Pancreas (tissue), 10 donors: ENCODE data around the gene LETM1. TPM values are rescaled to one million over a fixed set of nuclear protein-coding genes. Genes with fewer than 3 reads are reported as not detected.

Experiments used
- ATAC-seq, 4 donors: fragments of 200-7000 bp; cut with Tn5 transposase; one replicate each; pipeline versions ENCODE4 v1.8.0 to v1.9.1; 2020; ENCODE audit warnings: mild to moderate bottlenecking in 4 of 4, moderate library complexity in 4 of 4
- DNase-seq, 6 donors: peaks; one replicate each; pipeline ENCODE4 v3.0.0-alpha.2; 2020
- FAIRE-seq: peaks from 2 replicates; lab custom pipeline; 2012; peaks lifted over from hg19 to GRCh38; lab: Jason Lieb, UNC
- H3K27ac ChIP-seq, 4 donors: fragments of 200-600 bp; sonication (generic); 1 replicate in 3 of 4; 2 replicates in 1 of 4; pipeline versions ENCODE4 v1.5.0 to v1.8.0; 2020
- H3K27me3 ChIP-seq, 4 donors: fragments of 200-600 bp; one replicate each; pipeline ENCODE4 v1.8.0; 2021
- H3K36me3 ChIP-seq, 3 donors: fragments of 200-600 bp; sonication (generic) in 1 of 3; one replicate each; pipeline versions ENCODE4 v1.5.0 to v1.8.0; 2020 to 2021
- H3K4me1 ChIP-seq, 3 donors: fragments of 200-600 bp; one replicate each; pipeline ENCODE4 v1.8.0; 2021
- H3K4me3 ChIP-seq, 4 donors: fragments of 200-600 bp; sonication (generic) in 2 of 4; one replicate each; pipeline versions ENCODE4 v1.5.0 to v1.8.0; 2020 to 2021
- H3K9me3 ChIP-seq, 4 donors: fragments of 200-600 bp; one replicate each; pipeline ENCODE4 v1.8.0; 2021
- WGBS, 2 donors: extraction: QIAGEN DNeasy Blood & Tissue Kit; methylation state at CpG; one replicate each; pipeline ENCODE4 v1.1.7; 2013; 5-methylcytosine and 5-hydroxymethylcytosine counted together
- intact Hi-C, 3 donors: fragments of 100-400 bp; cut with DNase I; formaldehyde crosslinking; loops; one replicate each; pipeline versions ENCODE4 v1.11.1 to v1.14.2; 2022
- polyA plus RNA-seq, 2 donors: library from polyadenylated mRNA; stranded (reverse); fragments of 200-250 nt; gene quantifications; one replicate each; pipeline ENCODE4 v1.2.3, GENCODE V29; 2013
- total RNA-seq, 6 donors: library from RNA; stranded (reverse); fragmentation: NEBNext Ultra II Directional in 4 of 6; extraction: Animal tissue kit (Norgen Biotek cat#: 25700) in 4 of 6; gene quantifications; one replicate each; pipeline versions ENCODE4 v1.2.1 to v1.2.4, GENCODE V29; 2021 to 2023
- TF ChIP-seq, protein P1 (sequence below), 4 donors: fragments of 200-600 bp; sonication (generic) in 3 of 4; IDR thresholded peaks; one replicate each; pipeline versions ENCODE4 v1.5.0 to v1.8.0; 2021; ENCODE audit warnings: antibody characterized with exemption in 4 of 4
- donor health status: healthy with polysubstance abuse.
- donor health status: DM: no; HTN: no; CAD: no; lungs with moderate emphysema.
- donor health status: DM: no; HTN: no; CAD: no.
- donor health status: control.
- donor health status: control.
- donor health status: Bipolar disorder and iron deficiency.
- donor health status: DM: yes; HTN: yes; CAD: no.
- donor health status: DM: no; HTN: no; CAD: no.
- donor health status: DM: no; HTN: no; CAD: no.
- donor health status: DM: yes; HTN: yes; CAD: no.

The LETM1 gene
- total and polyA plus RNA-seq, 8 donors: 13.0 to 28.0 (median 19.3) TPM

DNA sequence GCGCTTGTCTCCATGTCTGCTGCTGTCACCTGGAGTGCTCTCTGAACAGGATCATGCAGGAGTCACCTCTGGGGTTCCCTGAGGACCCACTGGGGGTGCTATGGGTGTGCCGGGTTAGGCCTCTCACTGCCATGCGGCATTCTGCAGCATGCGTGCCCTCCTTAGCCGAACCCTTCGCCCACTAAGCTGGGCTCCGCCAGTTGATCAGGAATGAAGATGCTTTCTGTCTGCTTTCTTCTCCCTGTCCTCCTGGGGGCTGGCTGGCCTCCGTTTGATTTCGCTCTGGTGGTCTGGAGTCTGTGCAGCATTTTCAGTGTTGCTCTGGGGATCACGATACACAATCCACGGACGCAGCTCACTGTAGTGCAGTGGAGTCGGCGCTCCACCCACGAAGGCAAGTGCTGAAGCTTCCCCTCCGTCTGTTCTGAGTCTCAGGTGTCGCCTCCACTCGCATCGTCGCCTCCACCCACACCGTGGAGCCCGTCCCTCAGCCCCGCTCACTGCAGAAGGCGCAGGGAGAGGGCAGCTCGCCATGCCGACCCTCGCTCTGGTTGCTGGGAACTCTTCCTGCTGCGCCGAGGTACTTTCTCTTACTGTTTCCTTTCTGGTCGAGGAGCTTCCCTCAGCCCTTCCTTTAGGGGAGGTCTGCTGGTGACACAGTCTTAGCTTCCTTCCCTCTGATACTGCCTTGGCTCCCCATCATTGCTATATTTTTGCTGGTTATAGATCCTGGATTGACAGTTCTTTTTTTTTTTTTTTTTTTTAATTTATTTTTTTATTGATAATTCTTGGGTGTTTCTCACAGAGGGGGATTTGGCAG, 29.2 kb downstream of the LETM1 start:
- H3K4me3 ChIP-seq: no peak overlapping the region
- TF ChIP-seq, protein P1, sequence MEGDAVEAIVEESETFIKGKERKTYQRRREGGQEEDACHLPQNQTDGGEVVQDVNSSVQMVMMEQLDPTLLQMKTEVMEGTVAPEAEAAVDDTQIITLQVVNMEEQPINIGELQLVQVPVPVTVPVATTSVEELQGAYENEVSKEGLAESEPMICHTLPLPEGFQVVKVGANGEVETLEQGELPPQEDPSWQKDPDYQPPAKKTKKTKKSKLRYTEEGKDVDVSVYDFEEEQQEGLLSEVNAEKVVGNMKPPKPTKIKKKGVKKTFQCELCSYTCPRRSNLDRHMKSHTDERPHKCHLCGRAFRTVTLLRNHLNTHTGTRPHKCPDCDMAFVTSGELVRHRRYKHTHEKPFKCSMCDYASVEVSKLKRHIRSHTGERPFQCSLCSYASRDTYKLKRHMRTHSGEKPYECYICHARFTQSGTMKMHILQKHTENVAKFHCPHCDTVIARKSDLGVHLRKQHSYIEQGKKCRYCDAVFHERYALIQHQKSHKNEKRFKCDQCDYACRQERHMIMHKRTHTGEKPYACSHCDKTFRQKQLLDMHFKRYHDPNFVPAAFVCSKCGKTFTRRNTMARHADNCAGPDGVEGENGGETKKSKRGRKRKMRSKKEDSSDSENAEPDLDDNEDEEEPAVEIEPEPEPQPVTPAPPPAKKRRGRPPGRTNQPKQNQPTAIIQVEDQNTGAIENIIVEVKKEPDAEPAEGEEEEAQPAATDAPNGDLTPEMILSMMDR (IDR thresholded peaks at IDR 0.05): no peak
- peaks cover 0 to 38% (median 8%) of the 10 kb centered on the region in 3 donors for H3K36me3 ChIP-seq
- no peak for DNase-seq
- no peak for ATAC-seq
- H3K27me3 ChIP-seq: no peaks in the 10 kb centered on the region
- H3K4me1 ChIP-seq: no peaks in the 10 kb centered on the region
- H3K9me3 ChIP-seq: no peaks in the 10 kb centered on the region
- intact Hi-C loops: no loop called here
- no peak for FAIRE-seq
- no peak overlapping the region for H3K27ac ChIP-seq
- WGBS, 2 donors: 91 to 95% methylated on average over 30 of the region's 30 CpGs

DNA sequence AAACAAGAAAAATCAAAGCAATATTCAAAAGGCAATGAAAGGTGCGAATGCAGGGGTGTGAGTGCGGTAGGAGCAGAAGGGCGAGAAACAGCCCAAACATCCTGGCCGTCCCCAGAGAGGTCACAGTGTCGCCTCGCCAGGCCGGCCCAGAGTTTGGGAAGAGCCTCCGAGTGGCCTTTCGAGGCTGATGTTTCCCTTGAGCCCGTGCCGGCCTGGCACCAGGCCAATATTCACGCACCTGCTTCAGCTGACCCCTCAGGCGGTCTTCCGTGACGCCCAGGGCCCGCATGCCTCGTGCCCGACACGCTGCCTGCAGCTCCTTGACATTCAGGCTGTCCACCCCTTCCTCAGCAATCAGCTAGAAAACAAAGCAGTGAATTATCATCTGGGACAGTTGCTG, 30.6 kb downstream of the LETM1 start:
- no peaks in the 10 kb centered on the region for H3K4me1 ChIP-seq
- no peaks in the 10 kb centered on the region for H3K9me3 ChIP-seq
- no peaks in the 10 kb centered on the region for H3K27me3 ChIP-seq
- WGBS, 2 donors: 86 to 89% methylated on average over 18 to 19 of the region's 19 CpGs
- no peak overlapping the region for H3K4me3 ChIP-seq
- no peak for ATAC-seq
- H3K36me3 ChIP-seq: peaks cover 0 to 26% (median 8%) of the 10 kb centered on the region in 3 donors
- no peak for FAIRE-seq
- TF ChIP-seq, protein P1 (IDR thresholded peaks at IDR 0.05): no peak
- DNase-seq: no peak
- intact Hi-C loops: no loop called here
- no peak overlapping the region for H3K27ac ChIP-seq

DNA sequence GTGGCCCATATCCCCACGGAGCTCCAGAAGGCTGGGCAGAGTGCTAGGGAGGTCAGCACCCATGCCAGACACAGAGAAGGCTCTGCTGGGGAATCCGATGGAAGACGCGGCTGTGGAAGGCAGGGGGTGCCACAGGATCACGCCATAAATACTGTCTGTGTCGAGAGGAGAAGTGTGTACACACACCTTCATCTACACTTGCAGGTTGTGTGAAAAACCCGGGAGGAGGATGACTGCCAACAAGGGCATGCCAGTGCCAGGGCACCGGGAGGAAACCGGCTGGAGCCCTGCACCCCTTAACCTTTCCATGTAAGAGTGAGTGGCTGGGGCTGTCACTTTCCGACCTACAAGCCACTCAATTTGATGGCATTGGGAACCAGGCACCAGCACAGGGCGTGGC, 31.2 kb downstream of the LETM1 start:
- H3K36me3 ChIP-seq: peaks cover 0 to 26% (median 8%) of the 10 kb centered on the region in 3 donors
- ATAC-seq (no peak), FAIRE-seq (no peak), DNase-seq (no peak)
- H3K27me3 ChIP-seq: no peaks in the 10 kb centered on the region
- no peak overlapping the region for H3K27ac ChIP-seq
- no peaks in the 10 kb centered on the region for H3K4me1 ChIP-seq
- TF ChIP-seq, protein P1 (IDR thresholded peaks at IDR 0.05): no peak
- WGBS, 2 donors: 80 to 86% methylated on average over 11 of the region's 11 CpGs
- intact Hi-C loops: no loop called here
- no peaks in the 10 kb centered on the region for H3K9me3 ChIP-seq
- no peak overlapping the region for H3K4me3 ChIP-seq

DNA sequence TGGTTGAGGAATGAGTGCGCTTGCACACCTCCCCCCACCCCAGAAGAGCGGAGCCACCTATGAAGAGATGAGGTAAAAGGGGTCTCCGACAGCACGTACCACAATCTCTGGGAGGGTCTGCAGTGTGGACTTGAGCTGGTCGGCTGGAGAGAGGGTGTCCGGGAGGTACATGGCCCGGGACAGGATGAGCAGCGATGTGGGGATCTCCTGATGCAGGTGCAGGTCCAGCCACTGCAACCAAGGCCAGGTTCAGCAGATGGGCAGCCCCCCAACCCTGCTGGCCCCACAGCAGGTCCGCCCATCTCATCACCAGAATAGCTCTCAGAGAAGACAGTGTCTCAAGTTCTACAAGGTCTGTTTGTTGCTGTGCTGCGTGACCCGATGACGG, 32.4 kb downstream of the LETM1 start:
- no peak for FAIRE-seq
- DNase-seq: no peak
- no peak for ATAC-seq
- Histone ChIP-seq H3K4me1 (peaks cover 0 to 6% (median 0%) of the 10 kb centered on the region in 3 donors), H3K36me3 (peaks cover 0 to 29% (median 9%) of the 10 kb centered on the region in 3 donors), H3K27ac (no peak overlapping the region), H3K27me3 (no peaks in the 10 kb centered on the region), H3K4me3 (no peak overlapping the region), H3K9me3 (no peaks in the 10 kb centered on the region)
- 94 to 95% methylated on average over 12 of the region's 12 CpGs for WGBS, 2 donors
- intact Hi-C loops: no loop called here
- TF ChIP-seq, protein P1 (IDR thresholded peaks at IDR 0.05): no peak
